GM21423 (cell line): Measurements from ENCODE around the gene MARCO.

ENCODE experiments used
- ATAC-seq: cut with Tn5 transposase; IDR thresholded peaks from one replicate; pipeline ENCODE4 v1.9.1; 2021; ENCODE audit warnings: mild to moderate bottlenecking, moderate library complexity; ENCODE audit not compliant: unreplicated experiment

Gene MARCO

GRCh38 chr2:118973542-118973951 lies 31.6 kb downstream of the MARCO start:
- ATAC-seq = no peak

DNA sequence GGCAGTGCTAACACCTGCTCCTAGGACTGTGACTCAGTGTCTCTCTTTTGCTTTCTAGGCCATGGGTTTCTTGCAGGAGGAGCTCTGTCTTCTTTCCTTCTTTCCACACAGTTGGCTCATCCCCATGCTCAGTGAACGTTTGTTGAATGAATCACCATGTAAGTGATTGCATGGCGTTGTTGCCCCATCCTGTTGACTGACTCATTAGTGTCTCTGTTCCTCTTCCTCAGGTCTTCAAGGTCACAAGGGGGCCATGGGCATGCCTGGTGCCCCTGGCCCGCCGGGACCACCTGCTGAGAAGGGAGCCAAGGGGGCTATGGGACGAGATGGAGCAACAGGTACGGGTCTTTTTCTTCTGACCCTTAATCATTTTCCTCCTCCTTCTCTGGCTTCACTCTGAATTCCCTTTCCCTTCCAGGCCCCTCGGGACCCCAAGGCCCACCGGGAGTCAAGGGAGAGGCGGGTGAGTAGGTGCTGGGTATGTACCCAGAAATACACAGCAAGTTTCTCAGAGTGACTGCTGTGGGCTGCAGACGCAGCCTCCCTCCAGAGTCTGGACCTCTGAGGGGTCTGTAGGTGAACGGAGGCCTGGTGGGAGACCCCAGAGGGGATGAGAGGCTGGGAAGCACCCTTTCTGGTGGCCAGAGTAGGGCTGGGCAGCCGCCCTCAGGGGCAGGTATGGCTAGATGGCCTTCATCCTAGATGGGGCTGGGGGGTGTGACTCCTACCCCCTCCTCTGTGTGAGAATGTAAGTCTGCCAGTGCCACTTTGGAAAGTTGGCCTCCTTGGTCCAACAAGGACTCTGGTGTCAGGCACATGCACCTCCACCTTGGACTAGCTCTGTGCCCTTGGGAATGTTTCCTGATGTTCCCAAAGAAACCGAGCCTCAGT lies 32.4 kb downstream of the MARCO start:
- ATAC-seq = no peak

DNA sequence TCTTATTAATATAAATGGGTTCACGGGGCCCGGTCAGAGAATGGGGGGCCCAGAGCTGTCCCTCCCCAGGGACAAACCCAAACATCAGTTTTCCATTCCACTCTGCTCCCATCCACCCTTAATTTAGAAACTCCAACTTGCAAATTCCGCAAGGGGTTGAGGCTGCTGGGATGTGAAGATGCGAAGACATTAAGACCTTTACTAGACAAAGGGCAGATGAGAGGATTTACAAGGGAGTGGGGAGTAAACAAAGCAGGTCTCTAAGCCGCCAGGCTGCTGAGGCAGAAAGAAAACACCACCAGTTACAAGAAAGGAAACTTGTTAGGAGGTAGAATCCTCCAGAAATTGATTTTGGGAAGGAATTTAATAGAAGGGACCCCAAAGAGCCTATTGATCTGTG lies 33.1 kb downstream of the MARCO start:
- ATAC-seq = no peak

GRCh38 chr2:118978064-118978463 lies 36.1 kb downstream of the MARCO start:
- no peak for ATAC-seq

DNA sequence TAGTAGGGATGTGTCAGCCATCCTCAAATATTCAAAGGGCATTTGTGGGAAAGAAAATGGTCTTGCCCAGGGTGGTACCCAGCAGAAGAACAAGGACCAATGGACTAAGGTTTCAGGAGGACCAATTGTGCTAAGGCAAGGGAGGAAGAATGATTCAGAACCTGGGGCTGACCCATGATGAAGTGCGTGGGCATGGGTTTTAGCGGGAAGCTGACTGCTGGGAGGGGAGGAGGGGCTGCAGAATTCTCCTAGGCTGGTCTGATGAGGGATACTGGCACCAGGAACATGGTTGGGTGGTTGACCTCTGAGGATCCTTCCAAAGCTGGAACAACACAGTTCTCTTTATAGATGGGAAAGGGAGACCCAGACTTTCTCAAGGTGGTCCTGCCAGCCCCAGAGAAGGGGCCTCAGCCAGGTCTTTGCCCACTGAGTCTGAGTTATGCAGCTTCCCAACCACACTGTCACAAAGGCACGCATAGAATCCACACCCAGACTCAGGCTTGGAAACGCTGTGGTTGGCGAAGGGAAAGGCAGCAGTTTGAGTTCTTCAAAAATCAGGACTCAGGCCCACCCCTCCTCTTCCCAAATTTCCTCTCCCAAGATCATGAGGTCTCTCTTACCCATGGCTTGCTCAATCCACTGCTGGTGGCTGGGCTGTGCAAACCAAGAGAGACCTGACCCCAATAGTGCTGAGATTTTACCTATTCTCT lies 37.3 kb downstream of the MARCO start:
- no peak for ATAC-seq

GRCh38 chr2:118980022-118980421 lies 38.0 kb downstream of the MARCO start:
- no peak for ATAC-seq

DNA sequence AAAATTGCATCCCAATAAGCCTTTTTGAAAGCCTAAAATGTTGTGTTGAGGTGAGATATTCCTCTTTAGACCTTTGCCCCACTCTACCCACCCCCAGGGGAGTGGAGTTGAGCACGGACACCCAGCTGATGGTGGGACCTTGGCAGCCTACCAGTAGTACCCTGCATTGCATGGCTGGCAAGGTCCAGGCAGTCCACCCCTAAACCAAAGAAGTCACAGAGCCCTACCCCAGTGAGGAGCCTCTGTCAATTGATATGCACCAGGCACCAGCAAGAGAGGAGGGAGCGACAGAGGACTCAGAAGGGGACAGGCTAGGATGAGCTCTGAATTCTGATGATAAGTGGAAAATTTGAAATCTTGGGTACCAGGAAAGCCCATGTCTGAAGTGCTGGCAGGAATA lies 38.6 kb downstream of the MARCO start:
- no peak for ATAC-seq

DNA sequence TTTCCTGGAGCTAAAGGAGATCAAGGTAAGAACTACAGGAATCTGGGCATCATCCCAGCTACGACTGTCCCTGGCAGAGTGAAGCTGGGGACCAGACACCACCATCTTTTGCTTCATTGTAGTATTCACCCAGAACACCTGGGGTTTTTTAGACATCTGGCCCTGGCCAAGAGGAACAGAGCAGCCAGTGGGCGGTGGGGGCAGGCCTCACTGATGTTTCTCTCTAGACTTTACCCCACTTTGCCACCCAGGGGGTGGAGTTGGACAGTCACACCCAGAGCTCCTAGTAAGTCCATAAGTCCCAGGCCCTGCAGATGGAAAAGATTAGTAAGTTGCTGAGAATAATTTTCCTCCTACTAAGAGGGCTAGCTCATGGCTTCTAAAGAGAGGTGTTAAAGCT lies 39.6 kb downstream of the MARCO start:
- no peak for ATAC-seq

- ATAC-seq = no peak
These were observed 40.0 kb downstream of the MARCO start for GRCh38 chr2:118982039-118982438.

DNA sequence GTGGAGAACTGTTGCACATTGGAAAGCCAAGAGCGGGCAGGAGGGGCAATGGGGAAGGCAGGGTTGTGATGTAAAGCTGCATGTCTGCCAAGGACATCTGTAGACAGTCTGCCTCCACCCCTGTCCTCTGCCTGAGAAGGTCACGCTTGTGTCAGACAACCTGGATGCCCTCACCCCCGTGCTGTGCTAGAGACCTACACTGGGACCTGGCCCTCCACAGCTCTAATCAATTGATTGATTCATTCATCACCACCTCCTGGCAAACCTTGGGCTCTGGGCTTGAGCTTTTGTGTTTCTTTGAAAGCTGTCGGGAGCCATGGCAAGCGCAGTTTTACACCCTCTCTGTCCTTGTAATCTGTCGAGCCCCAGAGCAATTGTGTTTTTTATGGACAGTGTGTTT lies 41.1 kb downstream of the MARCO start:
- ATAC-seq = no peak

DNA sequence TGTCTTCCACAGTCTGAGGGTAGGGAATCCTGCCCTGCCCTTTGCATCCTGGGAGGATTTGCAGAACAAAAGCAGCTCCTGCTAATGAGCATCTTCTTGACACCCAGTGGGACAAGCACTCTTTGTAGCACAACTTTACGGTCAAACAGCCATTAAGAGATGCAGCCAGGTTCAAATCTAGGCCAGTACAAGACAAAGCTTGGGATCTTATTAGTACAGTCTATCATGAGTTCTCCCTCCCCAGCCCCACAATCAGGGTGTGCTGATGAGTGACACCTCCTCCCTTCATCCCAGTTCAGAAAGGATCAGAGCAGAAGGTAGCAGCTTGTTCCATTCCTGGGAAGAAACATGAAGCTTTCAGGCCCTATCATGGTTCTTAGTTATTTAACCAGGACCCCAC lies 41.9 kb downstream of the MARCO start:
- ATAC-seq = no peak

DNA sequence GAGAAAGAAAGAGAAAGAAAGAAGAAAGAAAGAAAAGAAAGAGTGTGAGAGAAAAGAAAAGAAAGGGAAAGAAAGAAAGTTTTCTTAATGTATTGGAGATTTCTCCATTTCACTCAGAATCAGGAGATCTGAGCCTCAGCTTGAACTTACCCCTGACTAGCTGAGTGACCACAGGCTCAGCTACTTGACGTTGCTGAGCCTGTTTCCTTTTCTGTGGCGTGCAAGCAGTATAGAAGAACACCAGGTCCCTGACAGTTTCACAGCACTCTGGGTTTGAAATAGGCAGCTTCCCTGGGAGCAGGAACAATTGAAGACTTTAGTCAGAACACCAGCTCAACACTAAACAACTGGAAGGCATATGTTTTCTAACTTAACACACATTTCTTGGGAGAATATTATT lies 44.7 kb downstream of the MARCO start:
- no peak for ATAC-seq

- ATAC-seq = peak; percentile 43
These were observed 45.9 kb downstream of the MARCO start for GRCh38 chr2:118987886-118988285.

DNA sequence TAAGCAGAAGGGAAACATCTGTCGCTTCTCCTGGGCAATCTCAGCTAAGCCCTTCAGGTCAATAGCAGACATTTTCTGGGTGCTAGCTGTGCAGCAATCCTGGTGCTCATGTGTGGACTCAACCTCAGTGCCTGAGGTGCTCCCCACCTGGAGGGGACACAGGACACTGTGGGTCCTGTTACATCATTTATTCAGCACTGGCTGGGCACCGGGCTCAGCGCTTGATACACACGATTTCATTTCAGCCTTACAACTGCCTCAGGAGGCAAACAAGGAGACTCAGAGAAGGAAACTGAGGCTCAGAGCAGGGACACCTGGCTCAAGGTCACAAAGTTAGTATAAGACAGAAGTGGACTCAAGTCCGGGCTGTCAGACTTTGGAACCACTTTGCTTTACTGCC lies 46.7 kb downstream of the MARCO start:
- ATAC-seq = no peak

GRCh38 chr2:118989481-118989880 lies 47.5 kb downstream of the MARCO start:
- no peak for ATAC-seq

- no peak for ATAC-seq
These were observed 49.0 kb downstream of the MARCO start for GRCh38 chr2:118990757-118991545.

GRCh38 chr2:118991554-118991953 lies 49.6 kb downstream of the MARCO start:
- ATAC-seq = no peak

DNA sequence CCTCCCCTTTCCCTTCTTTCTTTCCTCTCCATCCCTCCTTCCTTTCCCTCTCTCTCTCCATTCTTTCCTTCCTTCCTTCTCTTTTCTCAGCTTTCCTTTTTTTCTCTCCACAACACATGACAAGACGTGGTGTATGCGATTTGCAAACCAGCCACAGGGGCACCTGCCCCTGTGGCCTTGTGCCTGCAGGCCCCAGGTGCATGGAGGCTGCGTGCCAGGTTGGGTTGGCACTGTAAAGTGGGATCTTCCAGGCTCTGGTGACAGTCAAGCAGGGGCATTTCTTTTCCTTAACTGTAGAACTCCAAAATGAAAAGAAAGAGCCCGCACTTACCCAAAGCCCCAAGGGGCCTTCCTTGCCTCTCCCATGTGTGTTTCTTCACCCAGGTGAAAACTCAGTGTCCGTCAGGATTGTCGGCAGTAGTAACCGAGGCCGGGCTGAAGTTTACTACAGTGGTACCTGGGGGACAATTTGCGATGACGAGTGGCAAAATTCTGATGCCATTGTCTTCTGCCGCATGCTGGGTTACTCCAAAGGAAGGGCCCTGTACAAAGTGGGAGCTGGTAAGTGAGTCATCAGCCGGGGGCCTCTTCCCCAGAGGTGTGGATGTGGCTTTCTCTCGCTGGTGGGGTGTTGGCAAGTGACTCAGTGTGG lies 50.9 kb downstream of the MARCO start:
- no peak for ATAC-seq

GRCh38 chr2:118993392-118993752 lies 51.4 kb downstream of the MARCO start:
- ATAC-seq = no peak

- ATAC-seq = no peak
These were observed 52.2 kb downstream of the MARCO start for GRCh38 chr2:118994172-118994700.

DNA sequence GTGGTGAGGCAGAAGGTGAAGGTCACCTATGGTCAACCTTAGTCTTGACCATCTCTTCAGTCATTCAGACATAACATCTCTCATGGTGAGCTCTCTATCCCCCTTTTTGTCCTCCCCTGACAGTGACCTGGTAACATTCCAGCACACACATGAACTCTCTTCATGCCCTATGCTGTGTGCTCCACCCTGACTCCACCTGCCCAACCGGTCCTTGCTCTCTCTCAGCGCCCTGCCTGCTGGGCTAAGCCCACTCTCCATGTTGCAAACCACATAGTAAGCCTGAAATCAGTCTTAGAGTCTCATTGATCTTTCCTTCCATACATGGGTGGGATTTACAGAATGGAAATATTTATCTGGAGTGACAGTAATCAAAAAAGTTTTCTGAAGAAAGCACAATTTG lies 52.8 kb downstream of the MARCO start:
- ATAC-seq = no peak
